Right atrium auricular region (tissue), 2 donors: Measurements from ENCODE around the gene CHCHD5. TPM values are rescaled to one million over a fixed set of nuclear protein-coding genes. Genes with fewer than 3 reads are reported as not detected.

ENCODE experiments used
- DNase-seq: peaks from one replicate; pipeline ENCODE4 v3.0.0-alpha.2; 2019; ENCODE audit warnings: low spot score
- H3K27ac ChIP-seq, 2 donors: fragments of 200-600 bp; sonication (generic); 1 replicate in 1 of 2; 2 replicates in 1 of 2; pipeline ENCODE4 v1.5.1; 2016 to 2019
- H3K27me3 ChIP-seq, 2 donors: fragments of 200-600 bp; sonication (generic); one replicate each; pipeline versions ENCODE4 v1.5.1 to v1.6.0; 2017 to 2019
- H3K36me3 ChIP-seq: fragments of 200-600 bp; sonication (generic); one replicate; pipeline ENCODE4 v1.5.1; 2016
- H3K4me1 ChIP-seq, 2 donors: fragments of 200-600 bp; sonication (generic); one replicate each; pipeline versions ENCODE4 v1.5.1 to v1.6.0; 2017 to 2019
- H3K4me3 ChIP-seq, 2 donors: fragments of 200-600 bp; sonication (generic); 1 replicate in 1 of 2; 2 replicates in 1 of 2; pipeline ENCODE4 v1.5.1; 2017 to 2019; ENCODE audit warnings: mild to moderate bottlenecking in 1 of 2, moderate library complexity in 1 of 2
- H3K9me3 ChIP-seq, 2 donors: fragments of 200-600 bp; sonication (generic); one replicate each; pipeline ENCODE4 v1.5.1; 2019
- CTCF ChIP-seq, 2 donors: fragments of 200-600 bp; sonication (generic); IDR thresholded peaks; one replicate each; pipeline ENCODE4 v1.5.1; 2019; ENCODE audit warnings: antibody characterized with exemption in 2 of 2
- total RNA-seq, 2 donors: library from RNA; depleted of rRNA; stranded (reverse); fragments of >200 nt; gene quantifications; one replicate each; pipeline ENCODE4 v1.1.0, GENCODE V29; 2016

Gene CHCHD5
- total RNA-seq, 2 donors from 2014 or later = 27.4 to 29.4 TPM

DNA sequence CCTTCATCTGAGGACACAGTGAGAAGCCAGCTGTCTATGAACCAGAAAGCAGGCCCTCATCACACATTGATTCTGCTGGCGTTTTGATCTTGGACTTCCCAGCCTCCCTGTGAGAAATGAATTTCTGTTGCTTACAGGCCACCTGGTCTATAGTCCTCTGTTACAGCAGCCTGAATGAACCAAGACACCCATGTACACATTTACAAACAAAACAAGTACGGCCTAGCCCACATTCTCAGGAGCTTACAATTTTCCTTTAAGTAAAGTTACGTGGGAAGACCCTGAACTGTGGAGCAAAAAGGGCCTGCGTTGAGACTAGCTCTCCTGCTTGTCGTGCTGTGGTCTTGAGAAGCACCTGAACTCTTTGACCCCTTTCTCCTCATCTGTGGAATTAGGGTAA, 49.3 kb downstream of the CHCHD5 start:
- Histone ChIP-seq H3K27ac (no peak overlapping the region), H3K4me1 (peaks cover 0 to 16% of the 10 kb centered on the region in 2 donors), H3K9me3 (no peaks in the 10 kb centered on the region), H3K36me3 (no peaks in the 10 kb centered on the region), H3K4me3 (no peak overlapping the region), H3K27me3 (no peaks in the 10 kb centered on the region)
- no peak for DNase-seq
- TF ChIP-seq CTCF (IDR thresholded peaks at IDR 0.05) = no peak

DNA sequence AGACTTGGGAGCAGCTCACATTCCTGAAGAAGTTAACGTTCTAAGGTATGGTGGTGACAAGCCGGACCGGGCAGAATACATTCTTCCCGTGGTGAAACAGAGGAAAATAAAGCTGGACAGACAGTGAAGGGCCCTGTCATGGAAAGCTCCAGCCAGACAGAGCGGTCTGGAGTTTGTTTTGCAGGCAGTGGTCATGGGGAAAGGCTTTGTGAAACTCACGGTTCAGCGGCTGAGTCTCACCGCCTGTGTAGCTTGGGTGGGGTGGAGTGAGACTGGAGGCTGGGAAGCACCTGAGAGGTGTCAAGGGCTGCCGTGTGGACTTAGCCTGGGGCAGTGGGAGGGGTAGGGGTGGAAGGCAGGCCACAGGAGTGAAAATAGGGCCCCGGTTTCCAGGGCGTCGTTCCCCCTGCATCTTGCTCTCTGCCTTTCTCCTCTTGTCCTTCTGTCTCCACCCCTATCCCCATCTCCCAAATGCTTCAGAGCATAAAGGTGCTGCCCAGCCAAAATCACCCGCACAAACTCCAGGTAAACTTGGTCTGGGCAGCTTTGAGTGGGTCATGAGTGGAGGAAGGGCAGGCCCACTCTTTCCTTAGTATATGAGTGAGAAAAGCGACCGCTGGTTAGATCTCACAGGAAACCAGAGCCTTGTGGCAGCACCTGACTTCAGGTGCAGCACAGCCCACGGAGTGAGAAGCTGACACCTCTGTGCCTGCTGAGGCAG, 49.9 kb downstream of the CHCHD5 start:
- Histone ChIP-seq H3K36me3 (no peaks in the 10 kb centered on the region), H3K9me3 (no peaks in the 10 kb centered on the region), H3K4me3 (no peak overlapping the region), H3K27me3 (no peaks in the 10 kb centered on the region), H3K27ac (no peak overlapping the region), H3K4me1 (peaks cover 0 to 16% of the 10 kb centered on the region in 2 donors)
- no peak for TF ChIP-seq CTCF (IDR thresholded peaks at IDR 0.05)
- DNase-seq = peak; percentile 11

- Histone ChIP-seq H3K27ac (no peak overlapping the region), H3K36me3 (no peaks in the 10 kb centered on the region), H3K4me1 (peaks cover 0 to 16% of the 10 kb centered on the region in 2 donors), H3K27me3 (no peaks in the 10 kb centered on the region), H3K4me3 (no peak overlapping the region), H3K9me3 (no peaks in the 10 kb centered on the region)
- peak; percentile 44 for DNase-seq
- no peak for TF ChIP-seq CTCF (IDR thresholded peaks at IDR 0.05)
Measured at GRCh38 chr2:112634874-112635157, 50.4 kb downstream of the CHCHD5 start.

- no peak for TF ChIP-seq CTCF (IDR thresholded peaks at IDR 0.05)
- Histone ChIP-seq H3K9me3 (no peaks in the 10 kb centered on the region), H3K4me3 (no peak overlapping the region), H3K36me3 (no peaks in the 10 kb centered on the region), H3K4me1 (peaks cover 0 to 12% of the 10 kb centered on the region in 2 donors), H3K27me3 (no peaks in the 10 kb centered on the region), H3K27ac (no peak overlapping the region)
- DNase-seq = no peak
Measured at GRCh38 chr2:112636605-112637288, 52.3 kb downstream of the CHCHD5 start.

DNA sequence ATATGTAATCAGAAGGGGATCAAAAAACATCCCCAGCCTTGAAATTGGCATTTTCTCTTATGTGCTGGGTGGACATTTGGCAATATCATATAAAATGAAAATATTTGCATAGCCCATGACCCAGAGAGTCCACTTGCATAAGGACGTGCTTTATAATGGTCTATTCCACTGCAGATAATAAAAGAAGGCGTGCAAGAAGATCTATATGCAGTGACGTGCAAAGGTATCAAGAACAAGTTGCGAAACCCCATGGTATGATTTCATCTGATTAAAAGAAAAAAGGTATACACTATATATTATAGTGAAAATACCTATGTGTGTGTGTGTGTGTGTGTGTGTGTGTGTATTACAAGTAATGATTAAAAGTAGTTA, 52.9 kb downstream of the CHCHD5 start:
- Histone ChIP-seq H3K9me3 (no peaks in the 10 kb centered on the region), H3K27me3 (no peaks in the 10 kb centered on the region), H3K27ac (no peak overlapping the region), H3K36me3 (no peaks in the 10 kb centered on the region), H3K4me1 (peaks cover 0 to 14% of the 10 kb centered on the region in 2 donors), H3K4me3 (no peak overlapping the region)
- TF ChIP-seq CTCF (IDR thresholded peaks at IDR 0.05) = no peak
- no peak for DNase-seq

Other genes with a start within 250 kb of the CHCHD5 start
- gene RGPD8, start 151.0 kb upstream of the CHCHD5 start, total RNA-seq = 1 to 10 TPM; 8.3 to 8.7 TPM
- gene TTL, start 102.5 kb upstream of the CHCHD5 start, total RNA-seq = 10 to 100 TPM; 24.9 to 32.4 TPM
- 1 to 10 TPM; 5.7 to 6.8 TPM for gene POLR1B, start 42.1 kb upstream of the CHCHD5 start, total RNA-seq
- gene SLC20A1, start 61.3 kb downstream of the CHCHD5 start, total RNA-seq = 10 to 100 TPM; 16.8 to 19.7 TPM
- not detected for gene NT5DC4, start 136.4 kb downstream of the CHCHD5 start, total RNA-seq
- under 1 TPM in 1 of 2 donors, not detected in 1; 0.82 TPM for gene CKAP2L, start 180.0 kb downstream of the CHCHD5 start, total RNA-seq
- not detected for gene IL1A, start 199.9 kb downstream of the CHCHD5 start, total RNA-seq